Nucleus accumbens (tissue), 56 donors: Measurements from ENCODE around the gene DLL3.

Source experiments
- DNase-seq, 56 donors: peaks; one replicate each; lab custom pipeline; 2025; lab: John Stamatoyannopoulos, UW

DLL3 gene

GRCh38 chr19:39512988-39513387, 14.2 kb downstream of the DLL3 start:
- no peak for DNase-seq

GRCh38 chr19:39514840-39515550, 16.2 kb downstream of the DLL3 start, which contains the start of gene SELENOV:
SELENOV (plus strand) TSS chr19:39515139; CDS start chr19:39515213, 74 bp downstream.
- peak in 7 of 56 donors; percentile 7 to 57 (median 12) for DNase-seq

- peak in 1 of 56 donors; percentile 39 for DNase-seq
These were observed 16.9 kb downstream of the DLL3 start for GRCh38 chr19:39515551-39516191.

- no peak for DNase-seq
These were observed 17.5 kb downstream of the DLL3 start for GRCh38 chr19:39516270-39516669.

GRCh38 chr19:39517432-39517831, 18.7 kb downstream of the DLL3 start:
- DNase-seq = no peak

- no peak for DNase-seq
These were observed 19.7 kb downstream of the DLL3 start for GRCh38 chr19:39518458-39518857.

- no peak for DNase-seq
These were observed 20.2 kb downstream of the DLL3 start for GRCh38 chr19:39518975-39519374.

- no peak for DNase-seq
These were observed 22.1 kb downstream of the DLL3 start for GRCh38 chr19:39520541-39521484.

GRCh38 chr19:39524495-39524894, 25.7 kb downstream of the DLL3 start:
- DNase-seq = peak in 1 of 56 donors; percentile 3

- no peak for DNase-seq
These were observed 26.5 kb downstream of the DLL3 start for GRCh38 chr19:39525205-39525604.

- DNase-seq = no peak
These were observed 33.1 kb downstream of the DLL3 start for GRCh38 chr19:39531834-39532232.

GRCh38 chr19:39532233-39533002, 33.7 kb downstream of the DLL3 start, which contains the start of gene EID2B:
EID2B (minus strand) TSS chr19:39532852; CDS start chr19:39532802, 50 bp downstream.
- peak; percentile 39 to 95 (median 88) for DNase-seq

GRCh38 chr19:39533003-39533512, 34.3 kb downstream of the DLL3 start:
- DNase-seq = no peak

GRCh38 chr19:39533791-39534190, 35.0 kb downstream of the DLL3 start:
- DNase-seq = no peak

- no peak for DNase-seq
These were observed 40.4 kb downstream of the DLL3 start for GRCh38 chr19:39539165-39539517.

GRCh38 chr19:39539518-39540332, 41.0 kb downstream of the DLL3 start, which contains the start of gene EID2:
EID2 (minus strand) TSS chr19:39540161; CDS start chr19:39540079, 82 bp downstream.
- peak; percentile 57 to 97 (median 92) for DNase-seq

- no peak for DNase-seq
These were observed 41.6 kb downstream of the DLL3 start for GRCh38 chr19:39540333-39540673.

GRCh38 chr19:39542206-39542605, 43.5 kb downstream of the DLL3 start:
- peak in 17 of 56 donors; percentile 1 to 44 (median 8) for DNase-seq

- no peak for DNase-seq
These were observed 44.7 kb downstream of the DLL3 start for GRCh38 chr19:39543477-39543857.
